ENCODE data around the gene IGSF3. TPM values are rescaled to one million over a fixed set of nuclear protein-coding genes. Genes with fewer than 3 reads are reported as not detected.
"Not testable (repeated sequence)": the region's sequence is repeated elsewhere in the genome, so short reads cannot be mapped to it uniquely, and the experiment has no call there.

The IGSF3 gene
- total RNA-seq, 4 donors from 2014 or later = 2.5 to 14.3 (median 8.5) TPM

DNA sequence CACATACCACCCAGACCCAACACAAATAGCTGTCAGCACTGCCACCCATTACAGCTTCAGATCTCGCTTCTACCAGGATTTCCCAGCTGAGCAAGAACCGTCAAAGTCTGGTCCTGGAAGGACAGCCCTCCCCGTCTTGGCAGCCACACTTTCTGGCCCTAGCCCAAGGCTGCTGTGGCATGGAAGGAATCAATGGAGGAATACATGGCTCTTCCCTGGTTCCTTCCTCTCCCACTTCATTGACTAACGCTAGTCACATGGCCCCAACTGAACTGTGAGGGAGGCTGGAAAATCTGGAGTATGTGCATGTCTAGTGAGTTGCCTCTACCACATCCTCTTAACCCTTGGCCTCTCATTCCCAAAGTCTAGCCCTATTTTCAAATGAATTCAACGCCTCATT lies 18.5 kb downstream of the IGSF3 start:
- intact Hi-C loops (cut with DNase I) = not testable (repeated sequence)
- 67% methylated on average over 3 of the region's 5 CpGs for WGBS

GRCh38 chr1:116648325-116648724 lies 19.2 kb downstream of the IGSF3 start:
- intact Hi-C loops (cut with DNase I); DNase-seq (ENCODE audit: extremely low spot score); H3K27me3 ChIP-seq; H3K9me3 ChIP-seq; H3K4me3 ChIP-seq; H3K36me3 ChIP-seq: not testable (repeated sequence)
- H3K27ac ChIP-seq (replicated peaks in 1 of 4) = peak overlapping the region in 1 of 4 donors; percentile 26
- H3K4me1 ChIP-seq = peaks cover 3 to 30% (median 21%) of the 10 kb centered on the region in 4 donors
- peak; percentile 39 to 65 for TF ChIP-seq POLR2AphosphoS5 (IDR thresholded peaks at IDR 0.05)
- 51% methylated on average over 7 of the region's 7 CpGs for WGBS

More for the DNA sequence above, 18.5 kb downstream of the IGSF3 start:
- not testable (repeated sequence) for H3K9me3 ChIP-seq; H3K4me3 ChIP-seq; H3K27me3 ChIP-seq; H3K27ac ChIP-seq (replicated peaks in 1 of 4); H3K36me3 ChIP-seq; DNase-seq (ENCODE audit: extremely low spot score)
- peaks cover 3 to 30% (median 21%) of the 10 kb centered on the region in 4 donors for H3K4me1 ChIP-seq

GRCh38 chr1:116647186-116647585 lies 20.3 kb downstream of the IGSF3 start:
- H3K9me3 ChIP-seq; H3K4me3 ChIP-seq; DNase-seq (ENCODE audit: extremely low spot score); intact Hi-C loops (cut with DNase I); H3K27me3 ChIP-seq; H3K36me3 ChIP-seq: not testable (repeated sequence)
- 80% methylated on average over 3 of the region's 8 CpGs for WGBS
- H3K4me1 ChIP-seq = peaks cover 3 to 30% (median 21%) of the 10 kb centered on the region in 4 donors
- H3K27ac ChIP-seq (replicated peaks in 1 of 4) = peak overlapping the region in 1 of 4 donors; percentile 30

GRCh38 chr1:116646673-116647170 lies 20.8 kb downstream of the IGSF3 start:
- H3K9me3 ChIP-seq; H3K36me3 ChIP-seq; intact Hi-C loops (cut with DNase I); DNase-seq (ENCODE audit: extremely low spot score); H3K27me3 ChIP-seq: not testable (repeated sequence)
- Histone ChIP-seq H3K27ac (replicated peaks in 1 of 4) (peak overlapping the region in 1 of 4 donors; percentile 30), H3K4me3 (peak overlapping the region in 3 of 4 donors; percentile 7 to 18 (median 16)), H3K4me1 (peaks cover 3 to 30% (median 21%) of the 10 kb centered on the region in 4 donors)
- WGBS = 25% methylated on average over 8 of the region's 9 CpGs

DNA sequence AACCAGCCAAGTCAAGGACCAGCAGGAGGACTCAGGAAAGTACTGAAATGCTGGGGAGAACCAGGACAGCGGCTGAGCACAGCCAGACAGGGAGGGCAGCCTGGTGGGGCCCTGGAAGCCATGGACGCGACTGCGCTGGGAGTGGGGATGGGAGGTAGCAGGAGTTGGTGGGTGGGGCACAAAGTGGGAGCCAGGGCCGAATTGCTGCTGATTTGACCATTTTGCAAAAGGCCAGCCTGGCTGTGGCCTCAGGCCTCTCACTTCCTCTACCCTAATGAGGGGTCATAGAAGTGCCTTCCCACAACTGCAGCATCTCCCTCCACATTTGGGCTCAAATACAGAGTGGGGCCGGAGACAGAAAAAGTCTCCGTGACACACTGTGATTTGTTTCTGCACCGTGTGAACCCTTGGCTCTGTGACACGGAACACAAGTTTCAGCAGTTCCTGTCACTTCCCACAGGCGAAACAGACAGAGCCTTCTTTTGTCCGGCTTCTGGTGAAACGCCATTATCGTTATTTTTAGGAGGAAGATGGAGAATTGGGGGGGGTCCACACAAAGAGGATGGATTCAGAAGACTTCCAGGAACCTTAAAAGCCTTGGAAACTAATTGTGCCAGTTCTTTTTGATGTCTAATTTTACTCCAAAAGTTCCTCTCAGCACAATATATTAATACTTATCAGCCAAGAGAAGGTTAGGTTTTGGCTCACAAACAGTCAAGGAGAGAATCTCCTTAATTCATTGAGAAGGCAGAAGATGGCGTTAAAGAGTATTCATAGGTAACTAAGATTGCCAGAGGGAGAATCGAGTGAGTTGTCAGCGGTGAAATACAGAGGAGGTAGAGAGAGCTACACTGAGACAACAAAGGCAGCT lies 21.5 kb downstream of the IGSF3 start:
- H3K36me3 ChIP-seq; H3K9me3 ChIP-seq; H3K27me3 ChIP-seq; intact Hi-C loops (cut with DNase I); DNase-seq (ENCODE audit: extremely low spot score): not testable (repeated sequence)
- 61% methylated on average over 12 of the region's 16 CpGs for WGBS
- Histone ChIP-seq H3K4me3 (peak overlapping the region in 3 of 4 donors; percentile 7 to 18 (median 16)), H3K4me1 (peaks cover 3 to 30% (median 21%) of the 10 kb centered on the region in 4 donors), H3K27ac (replicated peaks in 1 of 4) (peak overlapping the region in 1 of 4 donors; percentile 30)

DNA sequence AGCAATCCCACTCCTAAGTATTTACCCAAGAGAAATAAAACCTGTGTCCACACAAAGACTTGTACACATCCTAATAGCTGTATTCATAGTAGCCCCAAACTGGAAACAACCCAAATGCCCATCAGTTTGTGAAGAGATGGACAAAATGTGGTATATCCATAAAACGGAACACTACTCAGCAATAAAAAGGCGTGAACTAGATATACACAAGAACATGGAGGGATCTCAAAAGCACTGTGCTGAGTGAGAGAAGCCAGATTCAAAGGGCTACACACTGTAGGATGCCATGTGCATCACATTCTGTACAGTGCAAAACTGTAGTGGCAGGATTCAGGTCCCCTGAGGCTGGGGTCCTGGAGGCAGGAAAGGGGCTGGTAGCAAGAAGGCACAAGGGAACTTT lies 22.5 kb downstream of the IGSF3 start:
- intact Hi-C loops (cut with DNase I); H3K27me3 ChIP-seq: not testable (repeated sequence)
- peaks cover 3 to 30% (median 21%) of the 10 kb centered on the region in 4 donors for H3K4me1 ChIP-seq

GRCh38 chr1:116644096-116644495 lies 23.4 kb downstream of the IGSF3 start:
- 90% methylated on average over 2 of the region's 5 CpGs for WGBS
- H3K4me1 ChIP-seq = peaks cover 3 to 30% (median 21%) of the 10 kb centered on the region in 4 donors
- intact Hi-C loops (cut with DNase I); H3K4me3 ChIP-seq; DNase-seq (ENCODE audit: extremely low spot score); H3K27ac ChIP-seq (replicated peaks in 1 of 4); H3K9me3 ChIP-seq; H3K36me3 ChIP-seq; H3K27me3 ChIP-seq: not testable (repeated sequence)

More for the DNA sequence above, 22.5 kb downstream of the IGSF3 start:
- WGBS = 94% methylated on average over 2 of the region's 2 CpGs
- not testable (repeated sequence) for H3K9me3 ChIP-seq; H3K4me3 ChIP-seq; H3K36me3 ChIP-seq; DNase-seq (ENCODE audit: extremely low spot score); H3K27ac ChIP-seq (replicated peaks in 1 of 4)

DNA sequence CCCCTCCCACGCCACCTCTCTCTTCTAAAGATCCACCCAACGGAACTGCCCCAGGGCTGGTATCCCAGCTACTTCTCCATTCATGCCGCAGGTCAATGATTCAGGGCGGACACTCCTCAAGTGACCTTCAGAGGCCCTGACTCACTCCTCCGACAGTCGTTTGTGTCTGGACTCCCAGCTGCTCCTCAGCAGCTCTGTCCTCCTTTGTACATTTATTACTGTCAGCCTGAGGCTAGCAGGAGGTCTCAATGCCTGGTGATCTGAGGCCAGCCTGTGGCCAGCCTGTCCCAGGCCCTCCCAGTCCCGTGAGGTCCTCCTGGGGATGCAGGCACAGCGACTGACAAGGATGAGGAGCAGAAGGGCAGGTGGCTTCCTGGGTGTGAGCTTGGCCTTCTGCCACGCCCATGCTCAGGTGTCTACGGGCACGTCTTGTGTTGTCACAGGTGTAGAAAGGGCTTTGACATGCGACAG lies 24.2 kb downstream of the IGSF3 start:
- H3K9me3 ChIP-seq; intact Hi-C loops (cut with DNase I); H3K4me3 ChIP-seq; H3K36me3 ChIP-seq; DNase-seq (ENCODE audit: extremely low spot score); H3K27ac ChIP-seq (replicated peaks in 1 of 4); H3K27me3 ChIP-seq: not testable (repeated sequence)
- 81% methylated on average over 12 of the region's 12 CpGs for WGBS
- H3K4me1 ChIP-seq = peaks cover 0 to 22% (median 15%) of the 10 kb centered on the region in 4 donors

GRCh38 chr1:116642311-116643280 lies 24.9 kb downstream of the IGSF3 start:
- H3K27ac ChIP-seq (replicated peaks in 1 of 4); DNase-seq (ENCODE audit: extremely low spot score); H3K9me3 ChIP-seq; intact Hi-C loops (cut with DNase I); H3K36me3 ChIP-seq; H3K4me3 ChIP-seq; H3K27me3 ChIP-seq: not testable (repeated sequence)
- 57% methylated on average over 9 of the region's 14 CpGs for WGBS
- peaks cover 0 to 15% (median 12%) of the 10 kb centered on the region in 4 donors for H3K4me1 ChIP-seq

DNA sequence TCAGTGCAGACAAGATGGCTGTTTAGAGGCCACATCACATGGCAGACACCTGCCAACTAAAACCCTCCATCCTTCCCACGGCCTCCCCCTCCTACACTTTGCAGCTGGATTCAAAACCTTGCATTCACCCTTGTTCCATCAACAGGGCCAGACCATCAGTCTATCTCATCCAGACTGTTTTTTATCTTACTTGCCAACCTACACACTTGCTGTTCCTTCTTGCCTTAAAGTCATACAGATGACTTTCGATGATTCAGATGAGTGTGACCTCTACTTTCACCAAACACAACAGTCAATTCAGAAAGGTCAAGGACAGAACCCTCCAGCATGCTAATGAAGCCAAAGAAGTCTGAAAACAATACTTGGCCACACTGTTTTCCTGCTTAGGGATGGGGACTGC lies 29.9 kb downstream of the IGSF3 start:
- intact Hi-C loops (cut with DNase I); H3K36me3 ChIP-seq: not testable (repeated sequence)

DNA sequence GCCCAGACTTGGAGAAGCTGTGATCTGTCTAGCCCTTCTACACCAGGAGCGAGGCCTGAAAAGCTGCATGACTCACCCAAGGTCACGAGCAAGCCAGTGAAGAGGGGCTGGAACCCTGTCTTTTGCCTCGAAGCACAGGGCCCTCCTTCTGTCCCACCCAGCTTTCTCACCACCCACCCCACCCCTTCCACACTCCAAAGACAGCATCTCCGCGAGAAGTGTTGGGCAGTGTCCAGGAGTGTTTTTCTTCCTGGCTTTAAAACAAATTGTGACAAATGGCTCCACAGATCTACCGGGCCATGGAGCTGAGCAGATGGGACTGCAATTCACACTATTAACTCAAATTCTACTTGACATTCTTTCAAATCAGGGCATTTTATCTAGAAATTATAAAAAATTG lies 30.9 kb downstream of the IGSF3 start:
- DNase-seq (ENCODE audit: extremely low spot score); H3K36me3 ChIP-seq; H3K4me3 ChIP-seq; H3K4me1 ChIP-seq; H3K27me3 ChIP-seq; H3K27ac ChIP-seq (replicated peaks in 1 of 4); intact Hi-C loops (cut with DNase I); H3K9me3 ChIP-seq: not testable (repeated sequence)
- WGBS = 43% methylated on average over 5 of the region's 6 CpGs

More for the DNA sequence above, 29.9 kb downstream of the IGSF3 start:
- not testable (repeated sequence) for H3K4me1 ChIP-seq; H3K9me3 ChIP-seq; DNase-seq (ENCODE audit: extremely low spot score); H3K27ac ChIP-seq (replicated peaks in 1 of 4); H3K4me3 ChIP-seq; H3K27me3 ChIP-seq
- 94% methylated on average over 1 of the region's 2 CpGs for WGBS
